Measurements from ENCODE around the gene RNGTT.
"Not testable (repeated sequence)": the region's sequence is repeated elsewhere in the genome, so short reads cannot be mapped to it uniquely, and the experiment has no call there.

RNGTT gene

GRCh38 chr6:88914180-88914579, 49.2 kb downstream of the RNGTT start:
- DNase-seq (ENCODE audit: low spot score) = no peak

- DNase-seq (ENCODE audit: low spot score) = no peak
Measured at GRCh38 chr6:88913471-88913870, 49.9 kb downstream of the RNGTT start.

DNA sequence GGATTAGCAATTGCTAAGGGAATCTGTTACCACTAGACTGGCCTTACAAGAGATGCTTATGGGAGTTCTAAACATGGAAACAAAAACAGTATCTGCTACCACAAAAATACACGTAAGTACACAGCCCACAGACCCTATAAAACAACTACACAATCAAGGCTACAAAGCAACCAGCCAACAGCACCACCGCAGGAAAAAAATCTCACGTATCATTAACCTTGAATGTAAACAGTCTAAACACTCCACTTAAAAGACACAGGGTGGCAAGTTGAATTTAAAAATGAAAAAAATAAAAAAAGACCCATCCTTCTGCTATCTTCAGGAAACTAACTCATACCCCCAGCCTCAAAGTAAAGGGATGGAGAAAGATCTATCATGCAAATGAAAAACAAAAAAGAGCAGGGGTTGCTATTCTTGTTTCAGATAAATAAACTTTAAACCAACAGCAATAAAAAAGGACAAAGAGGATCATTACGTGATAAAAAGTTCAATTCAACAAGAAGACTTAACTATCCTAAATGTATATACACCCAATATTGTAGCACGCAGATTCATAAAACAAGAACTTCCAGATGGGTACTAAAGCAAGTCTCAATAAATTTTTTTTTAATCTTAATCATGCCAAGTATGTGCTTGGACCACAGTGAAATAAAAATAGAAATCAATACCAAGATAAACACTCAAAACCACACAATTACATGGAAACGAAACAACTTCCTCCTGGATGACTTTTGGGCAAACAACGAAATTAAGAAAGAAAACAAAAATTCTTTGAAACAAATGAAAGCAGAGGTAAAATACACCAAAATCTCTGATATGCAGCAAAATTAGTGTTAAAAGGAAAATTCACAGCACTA, 52.3 kb downstream of the RNGTT start:
- DNase-seq (ENCODE audit: low spot score) = no peak

DNA sequence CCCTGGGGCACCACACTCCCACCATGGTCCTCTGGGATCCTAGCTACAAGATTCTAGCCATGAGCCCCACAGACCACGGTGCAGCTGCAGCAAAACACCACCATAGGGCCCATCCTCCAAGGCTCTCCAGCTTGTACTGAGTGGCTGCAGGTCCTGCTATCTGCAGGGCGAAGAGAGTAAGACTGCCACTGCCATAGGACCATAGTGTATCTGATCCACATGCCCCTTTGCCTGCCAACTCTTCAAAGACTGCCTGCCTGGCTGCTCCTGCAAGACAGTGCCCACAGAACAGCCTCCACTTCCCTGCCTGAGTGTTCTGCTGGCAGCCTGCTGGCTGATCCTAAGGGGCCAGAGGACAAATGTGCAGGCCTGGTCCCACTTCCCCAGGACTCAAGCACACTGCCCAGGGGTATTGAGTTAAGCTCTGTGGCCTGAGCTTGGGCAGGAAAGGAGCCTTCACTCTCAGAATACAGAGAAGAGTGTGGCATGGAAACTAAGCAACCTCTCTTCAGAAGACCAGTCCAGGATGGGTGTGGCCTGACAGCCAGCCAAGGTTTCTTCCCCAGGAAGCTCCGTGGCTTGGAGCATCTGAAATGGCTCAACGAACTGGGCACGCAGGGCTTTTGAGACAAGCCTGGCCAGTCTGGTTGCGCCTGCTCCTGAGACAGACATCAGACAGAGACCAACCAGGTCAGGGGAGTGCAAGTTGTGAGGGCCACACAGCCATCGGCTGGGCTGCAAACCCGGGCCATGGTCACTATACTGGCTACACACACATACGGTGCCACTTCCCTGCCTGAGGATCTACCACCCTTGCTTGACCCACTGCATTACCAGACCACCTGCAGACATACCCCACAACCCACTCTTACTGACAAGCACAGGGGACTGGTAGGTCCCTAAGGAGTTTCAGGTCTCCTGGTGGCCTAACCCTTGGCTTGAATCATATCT, 54.5 kb downstream of the RNGTT start:
- no peak for DNase-seq (ENCODE audit: low spot score)

DNA sequence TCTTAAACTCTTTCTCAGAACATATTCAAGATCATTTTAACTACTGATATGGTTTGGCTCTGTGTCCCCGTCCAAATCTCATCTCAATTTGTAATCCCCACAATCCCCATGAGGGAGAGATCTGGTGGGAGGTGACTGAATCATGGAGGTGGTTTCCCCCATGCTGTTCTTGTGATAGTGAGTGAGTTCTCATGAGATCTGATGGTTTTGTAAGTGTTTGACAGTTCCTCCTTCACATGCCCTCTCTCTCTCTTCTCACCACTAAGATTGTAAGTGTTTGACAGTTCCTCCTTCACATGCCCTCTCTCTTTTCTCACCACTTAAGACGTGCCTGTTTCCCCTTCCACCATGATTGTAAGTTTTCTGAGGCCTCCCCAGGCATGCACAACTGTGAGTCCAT, 56.3 kb downstream of the RNGTT start:
- DNase-seq (ENCODE audit: low spot score) = not testable (repeated sequence)

DNA sequence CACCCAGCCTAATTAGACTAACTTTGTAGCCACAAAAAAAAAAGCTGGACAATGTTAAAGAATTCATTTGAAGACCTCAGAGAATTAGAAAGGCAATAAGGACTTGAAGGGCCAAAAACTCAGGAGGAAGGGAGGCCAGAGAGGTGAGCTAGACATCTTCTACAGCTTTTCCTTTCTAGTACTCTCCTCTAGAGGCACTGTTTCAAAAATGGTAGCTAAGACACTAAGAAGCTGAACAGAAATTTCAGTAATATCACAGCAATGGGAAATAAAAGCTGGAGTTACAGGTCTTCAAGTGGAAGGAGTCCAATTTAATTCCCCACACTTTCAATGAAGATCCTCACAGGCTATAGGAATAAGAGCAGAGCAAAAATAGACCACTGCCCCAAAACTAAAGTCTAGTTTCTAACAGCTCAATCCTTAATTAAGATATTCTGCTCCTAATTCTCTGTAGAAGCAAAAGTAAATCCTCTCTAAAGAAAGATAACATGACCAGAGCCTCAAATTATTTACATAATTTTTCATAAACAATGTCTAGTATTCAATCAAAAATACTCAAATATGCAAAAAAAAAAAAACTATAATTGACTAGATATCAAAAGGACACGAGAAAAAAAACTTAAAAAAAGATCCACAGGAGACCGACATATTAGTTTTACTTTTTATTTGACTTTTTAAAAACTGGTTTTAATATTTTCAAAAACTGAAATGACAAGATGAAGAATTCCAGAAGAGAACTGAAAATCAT, 63.7 kb downstream of the RNGTT start:
- no peak for DNase-seq (ENCODE audit: low spot score)

GRCh38 chr6:88895911-88896310, 67.5 kb downstream of the RNGTT start:
- no peak for DNase-seq (ENCODE audit: low spot score)

DNA sequence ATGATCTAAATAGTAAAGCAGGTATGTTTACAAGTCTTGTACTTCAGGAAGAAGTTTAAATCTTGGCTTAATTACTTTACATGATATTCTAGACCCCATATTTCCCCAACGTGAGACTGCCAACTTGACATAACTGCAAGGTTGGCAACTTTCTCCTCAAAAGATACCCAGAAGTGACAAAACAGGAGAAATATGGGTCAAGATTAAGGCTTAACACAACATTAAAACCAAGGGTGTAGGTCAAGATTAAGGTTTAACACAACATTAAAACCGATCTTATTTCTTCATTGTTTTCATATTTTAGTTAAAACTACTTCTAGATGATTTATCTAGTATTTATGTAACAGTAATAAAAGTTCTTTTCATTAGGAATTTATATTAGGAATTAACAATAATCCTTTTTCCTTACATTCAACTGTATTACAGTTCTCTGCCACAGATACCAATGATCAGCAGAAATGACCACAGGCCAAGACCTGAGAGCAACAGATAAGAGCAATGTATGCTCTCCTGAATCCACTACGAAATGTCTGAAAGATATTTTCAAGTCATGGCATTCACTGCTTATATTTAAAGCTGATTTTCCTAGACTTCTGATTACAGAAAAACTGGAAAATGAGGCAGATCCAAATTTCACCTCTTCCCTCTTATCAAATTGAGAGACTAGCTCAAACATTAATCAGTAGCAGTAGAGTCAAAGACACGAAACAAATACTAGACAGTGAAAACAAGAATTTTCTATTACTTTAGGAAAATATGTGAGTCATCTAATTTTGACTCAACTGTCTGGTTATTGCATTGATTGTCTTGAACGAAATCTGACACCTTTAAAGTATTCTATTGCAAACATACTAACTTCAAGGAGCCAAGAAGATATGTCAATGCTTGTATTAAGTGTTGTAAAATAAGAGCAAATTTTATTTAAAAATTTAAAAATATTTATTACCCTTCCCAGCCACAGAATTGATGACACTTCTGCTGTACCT, 72.3 kb downstream of the RNGTT start:
- no peak for DNase-seq (ENCODE audit: low spot score)

DNA sequence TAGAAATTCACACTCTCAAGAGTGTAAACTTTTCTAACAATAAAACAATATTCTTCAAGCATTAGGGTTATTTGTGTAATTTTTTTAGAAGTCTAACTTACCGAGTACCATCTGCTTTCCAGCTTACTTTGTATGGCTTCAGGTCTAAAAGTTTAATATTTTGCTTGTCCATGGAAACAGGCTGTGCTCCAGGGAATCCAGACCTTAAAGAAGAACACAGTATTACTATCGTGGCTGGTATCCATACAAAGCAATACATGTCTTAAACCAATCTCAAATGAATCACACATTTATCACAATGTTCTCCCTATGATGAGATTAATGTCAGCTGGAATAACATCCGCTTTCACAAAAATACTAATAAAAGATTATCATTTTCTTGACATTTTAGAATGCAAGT, 73.0 kb downstream of the RNGTT start:
- no peak for DNase-seq (ENCODE audit: low spot score)

- DNase-seq (ENCODE audit: low spot score) = no peak
Measured at GRCh38 chr6:88884361-88884760, 79.1 kb downstream of the RNGTT start.

DNA sequence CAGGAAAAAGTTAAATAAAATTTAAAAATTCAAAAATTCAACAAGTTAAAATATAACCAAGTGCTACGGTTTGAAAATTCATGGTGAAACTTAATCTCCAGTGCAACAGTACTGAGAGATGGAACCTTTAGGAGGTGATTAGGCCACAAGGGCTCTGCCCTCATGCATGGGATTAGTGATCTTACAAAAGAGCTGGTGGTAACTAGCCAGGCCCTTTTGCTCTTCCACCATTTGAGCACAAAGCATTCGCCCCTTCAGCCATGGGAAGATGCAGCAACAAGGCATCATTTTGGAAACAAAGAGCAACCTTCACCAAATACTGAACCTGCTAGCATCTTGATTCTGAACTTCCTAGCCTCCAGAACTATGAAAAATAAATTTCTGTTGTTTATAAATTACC, 80.9 kb downstream of the RNGTT start:
- DNase-seq (ENCODE audit: low spot score) = no peak

DNA sequence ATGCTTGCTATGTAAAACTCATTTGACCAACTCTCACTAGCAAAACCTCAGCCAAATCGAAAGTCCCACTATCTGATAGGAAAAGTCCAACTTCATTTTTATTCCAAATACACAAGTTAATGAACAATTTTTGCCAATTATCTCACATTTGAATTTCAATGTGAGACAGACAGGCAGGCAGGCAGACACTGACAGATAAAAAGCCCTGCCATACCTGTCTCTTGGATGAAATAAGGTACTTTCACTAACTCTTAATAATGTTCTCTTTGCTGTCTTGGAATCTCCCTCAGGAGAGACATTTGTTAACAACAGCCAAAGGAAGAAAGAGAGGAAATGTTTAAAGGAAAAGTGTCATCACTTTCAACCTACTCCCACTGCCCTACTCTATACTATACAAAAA, 82.0 kb downstream of the RNGTT start:
- no peak for DNase-seq (ENCODE audit: low spot score)

DNA sequence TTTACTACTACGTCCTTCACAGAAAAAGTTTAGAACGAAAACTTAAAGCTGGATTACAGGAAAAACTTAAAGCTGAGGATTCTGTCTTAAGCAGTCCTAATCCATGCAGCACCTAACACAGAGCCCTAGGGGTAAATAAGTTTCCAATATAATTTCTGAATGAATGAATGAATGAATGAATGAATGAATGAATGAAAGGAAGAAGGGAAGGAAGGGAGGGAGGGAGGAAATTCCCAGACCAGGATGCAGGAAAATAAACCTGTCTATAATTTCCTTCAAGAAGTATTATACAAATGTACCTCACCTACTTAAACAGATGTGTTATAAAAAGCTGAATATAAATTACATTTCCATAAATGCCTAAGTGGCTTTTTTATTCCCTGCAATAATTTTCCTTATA, 83.4 kb downstream of the RNGTT start:
- no peak for DNase-seq (ENCODE audit: low spot score)

DNA sequence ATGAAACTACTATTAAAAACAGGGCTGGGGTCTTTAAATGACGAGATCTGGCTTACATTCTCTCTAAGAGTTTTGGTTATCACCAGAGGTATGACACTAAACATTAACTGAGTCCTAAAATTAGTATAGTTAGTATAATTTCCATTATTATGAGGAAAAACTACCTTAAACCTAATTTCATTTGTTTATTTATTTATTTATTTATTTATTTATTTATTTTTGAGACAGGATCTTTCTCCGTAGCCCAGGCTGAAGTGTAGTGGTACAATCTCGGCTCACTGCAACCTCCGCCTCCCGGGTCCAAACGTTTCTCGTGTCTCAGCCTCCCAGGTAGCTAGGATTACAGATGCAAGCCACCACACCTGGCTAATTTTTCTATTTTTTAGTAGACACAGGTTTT, 85.5 kb downstream of the RNGTT start:
- DNase-seq (ENCODE audit: low spot score) = no peak

DNA sequence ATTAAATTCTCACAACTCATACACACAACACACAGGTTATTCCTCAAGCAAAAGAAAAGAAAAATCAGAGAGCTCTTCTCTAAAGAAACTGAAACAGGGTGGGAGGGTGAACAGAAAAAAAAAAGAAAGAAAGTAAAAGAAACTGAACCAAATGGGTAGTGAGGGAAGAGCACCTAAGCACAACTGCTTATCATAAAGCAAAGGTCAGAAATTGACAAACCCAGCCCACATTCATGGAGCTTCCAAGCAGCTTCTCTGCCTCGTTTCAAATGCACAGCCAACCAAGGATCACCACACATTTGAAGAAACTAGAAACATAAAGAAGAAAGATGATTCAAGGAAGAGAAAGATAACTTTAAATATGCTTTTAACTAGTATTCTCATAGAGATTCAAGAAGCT, 90.5 kb downstream of the RNGTT start:
- no peak for DNase-seq (ENCODE audit: low spot score)

DNA sequence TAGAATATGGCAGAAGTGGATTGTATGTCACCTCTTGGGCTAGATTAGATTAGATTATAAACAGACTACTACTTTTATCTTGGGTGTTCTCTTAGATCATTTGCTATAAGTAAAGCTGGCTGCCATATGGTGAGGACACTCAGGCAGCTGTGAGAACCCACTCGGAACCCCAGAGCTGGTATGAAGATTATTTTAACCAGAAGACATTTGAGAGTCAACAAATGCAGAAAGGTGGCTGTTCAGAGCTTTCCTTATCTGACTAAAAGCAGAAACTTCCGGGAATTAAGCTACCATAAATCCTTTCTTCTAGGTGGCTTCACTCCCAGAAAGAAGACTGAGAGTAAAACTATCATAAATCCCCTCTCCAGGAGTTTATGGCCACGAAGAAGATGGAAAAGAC, 91.9 kb downstream of the RNGTT start:
- no peak for DNase-seq (ENCODE audit: low spot score)

DNA sequence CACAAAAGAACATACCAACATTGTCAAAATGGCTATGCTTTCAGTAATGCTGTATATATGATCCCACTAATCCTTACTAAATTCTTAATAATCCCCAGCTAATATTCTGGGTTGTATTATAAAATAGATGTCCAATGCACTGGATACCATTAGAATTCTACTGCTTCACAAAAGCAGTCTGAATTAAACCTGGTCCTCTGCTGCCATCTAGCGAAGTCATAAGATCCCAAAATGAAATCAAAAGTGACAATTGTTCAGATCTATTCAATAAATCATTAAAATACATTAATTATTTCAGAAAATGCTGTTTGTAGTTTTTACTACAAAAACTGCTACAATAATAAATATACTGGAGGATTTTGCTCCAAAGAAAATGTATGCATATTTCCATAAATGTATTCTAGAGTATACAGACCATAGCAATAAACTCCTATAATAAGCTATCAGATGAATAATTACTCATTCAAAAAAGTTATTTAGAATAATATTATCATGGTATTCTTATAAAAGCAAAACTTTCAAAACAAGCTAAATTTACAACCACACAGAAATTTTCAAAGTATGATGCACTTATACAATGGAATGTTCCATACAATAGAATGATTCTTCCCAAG, 92.6 kb downstream of the RNGTT start:
- DNase-seq (ENCODE audit: low spot score) = peak; percentile 55

GRCh38 chr6:88869263-88870020, 94.0 kb downstream of the RNGTT start:
- DNase-seq (ENCODE audit: low spot score) = no peak
